Measurements from ENCODE around the gene RAP1GAP. TPM values are rescaled to one million over a fixed set of nuclear protein-coding genes. Genes with fewer than 3 reads are reported as not detected.

The RAP1GAP gene
- total RNA-seq, 2 experiments from 2014 or later: 0.37 to 0.69 TPM

DNA sequence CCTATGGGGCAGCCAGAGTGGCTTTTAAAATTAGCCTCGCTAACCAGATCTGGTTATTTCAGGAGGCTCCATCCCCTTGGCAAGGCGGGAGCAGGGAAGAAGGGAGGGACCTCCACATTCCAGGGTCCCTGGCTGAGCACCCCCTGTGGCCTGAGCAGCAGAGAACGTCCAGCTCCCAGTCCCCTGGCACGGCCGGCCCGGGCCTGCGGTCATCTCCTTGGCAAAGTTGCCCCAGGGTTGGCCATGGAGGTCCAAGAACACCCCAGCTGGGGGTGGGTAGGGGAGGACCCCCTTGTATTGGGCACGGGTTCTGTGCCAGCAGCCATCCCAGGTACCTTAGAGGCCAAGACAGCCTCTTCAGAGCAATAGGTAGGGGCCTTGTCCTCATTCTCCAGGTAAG, 75.9 kb downstream of the RAP1GAP start:
- H3K36me3 Mint-ChIP-seq: no peaks in the 10 kb centered on the region
- no peak overlapping the region for H3K27ac Mint-ChIP-seq
- H3K9me3 Mint-ChIP-seq: no peaks in the 10 kb centered on the region
- POLR2A ChIA-PET: no interaction called here
- DNase-seq: no peak
- ATAC-seq (ENCODE audit: low read depth): no peak
- no peak overlapping the region for H3K4me3 Mint-ChIP-seq
- H3K27me3 Mint-ChIP-seq: peaks cover 16% of the 10 kb centered on the region
- no peaks in the 10 kb centered on the region for H3K4me1 Mint-ChIP-seq

DNA sequence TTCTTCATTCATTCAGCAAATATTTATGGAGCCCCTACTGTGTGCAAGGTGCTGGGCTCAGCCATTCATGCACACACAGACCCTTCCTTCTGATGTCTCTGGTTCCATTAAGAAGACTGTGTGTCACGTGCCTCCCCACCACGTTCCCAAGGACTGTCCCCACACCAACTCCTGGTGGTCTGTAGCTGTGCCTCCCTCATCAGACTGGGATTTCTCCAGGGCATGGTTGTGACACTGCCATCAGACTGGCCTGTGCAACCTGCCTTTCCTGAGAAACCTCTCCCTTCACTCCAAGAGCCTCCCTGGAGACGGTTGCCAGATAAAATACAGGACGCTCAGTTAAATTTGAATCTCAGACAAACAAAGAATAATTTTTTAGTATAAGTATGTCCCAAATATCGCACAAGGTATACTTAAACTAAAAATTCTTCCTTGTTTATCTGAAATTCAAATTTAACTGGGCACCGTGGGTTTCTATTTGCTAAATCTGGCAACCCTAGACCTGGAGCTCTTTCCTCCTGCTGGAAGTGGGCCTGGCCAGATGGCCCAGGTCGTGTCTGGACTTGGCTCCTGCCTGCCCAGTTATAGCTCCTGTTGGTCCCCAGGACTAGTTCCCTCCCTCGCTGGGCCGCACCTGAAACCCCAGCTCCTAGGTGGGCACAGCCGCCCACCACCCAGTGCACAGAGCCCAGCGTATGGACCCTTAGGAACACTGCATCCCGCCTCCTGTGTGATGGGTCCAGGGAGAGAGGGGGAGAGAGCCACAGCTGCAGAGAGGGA, 76.9 kb downstream of the RAP1GAP start:
- no peak overlapping the region for H3K4me3 Mint-ChIP-seq
- peaks cover 16% of the 10 kb centered on the region for H3K27me3 Mint-ChIP-seq
- DNase-seq (no peak), ATAC-seq (ENCODE audit: low read depth) (no peak)
- no peaks in the 10 kb centered on the region for H3K36me3 Mint-ChIP-seq
- no peaks in the 10 kb centered on the region for H3K4me1 Mint-ChIP-seq
- H3K27ac Mint-ChIP-seq: no peak overlapping the region
- H3K9me3 Mint-ChIP-seq: no peaks in the 10 kb centered on the region
- POLR2A ChIA-PET: no interaction called here

DNA sequence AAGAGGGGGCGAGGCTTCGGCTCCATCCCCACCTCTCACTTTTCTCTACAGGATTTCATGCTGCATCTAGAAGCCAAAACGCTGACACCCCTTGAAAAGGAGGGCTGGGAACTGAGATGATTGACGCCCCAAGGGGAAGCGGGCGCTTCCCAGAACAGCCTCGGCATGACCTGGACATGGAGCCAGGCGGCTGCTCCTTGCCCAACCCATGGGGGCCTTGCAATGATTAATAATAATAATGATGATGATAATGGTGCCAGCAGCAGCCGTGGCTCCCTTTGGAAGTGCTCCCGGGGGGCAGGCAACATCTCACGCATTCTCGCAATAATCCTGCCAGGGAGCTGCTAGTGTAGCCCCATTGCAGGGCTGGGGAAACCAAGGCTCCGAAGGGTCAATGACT, 78.2 kb downstream of the RAP1GAP start:
- Mint-ChIP-seq H3K4me3 (no peak overlapping the region), H3K9me3 (no peaks in the 10 kb centered on the region), H3K27ac (no peak overlapping the region), H3K27me3 (peaks cover 16% of the 10 kb centered on the region), H3K36me3 (no peaks in the 10 kb centered on the region), H3K4me1 (no peaks in the 10 kb centered on the region)
- ATAC-seq (ENCODE audit: low read depth): no peak
- POLR2A ChIA-PET: no interaction called here
- DNase-seq: no peak

DNA sequence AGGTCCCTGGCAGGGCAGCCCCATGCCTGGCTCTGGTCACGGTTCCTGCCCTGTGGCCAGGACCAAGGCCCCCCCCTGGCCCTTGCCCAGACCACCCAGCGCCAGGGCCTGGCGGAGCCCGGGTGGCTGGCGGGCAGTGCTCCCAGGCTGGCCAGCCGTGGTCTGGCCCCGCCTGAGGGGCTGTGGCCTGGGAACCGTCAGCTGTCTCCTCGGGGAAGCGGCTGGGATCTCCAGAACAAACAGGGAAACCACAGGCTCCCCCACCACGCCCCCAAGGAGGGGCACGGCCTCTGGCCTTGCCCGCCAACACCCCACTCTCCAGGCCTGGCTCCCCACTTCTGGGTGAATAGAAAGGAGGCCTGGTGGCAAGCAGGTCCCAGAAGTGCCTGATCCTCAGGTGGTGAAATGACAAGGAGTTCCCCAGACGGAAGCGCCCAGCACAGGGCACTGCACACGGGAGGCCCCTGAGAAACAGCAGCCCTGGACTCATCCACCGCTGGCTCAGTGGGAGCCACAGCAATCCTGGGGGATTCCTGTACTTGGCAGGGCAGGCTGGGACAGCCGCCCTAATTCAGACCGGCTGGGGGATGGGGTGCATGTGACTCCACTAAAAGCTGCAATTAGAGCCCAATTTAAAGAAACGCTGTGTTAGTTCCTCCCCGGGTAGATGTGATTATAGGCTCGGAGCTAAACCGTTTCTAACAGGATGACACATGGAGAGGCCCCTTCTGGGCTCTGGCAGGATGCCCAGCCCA, 78.9 kb downstream of the RAP1GAP start:
- Mint-ChIP-seq H3K4me1 (no peaks in the 10 kb centered on the region), H3K27me3 (peaks cover 16% of the 10 kb centered on the region), H3K36me3 (no peaks in the 10 kb centered on the region), H3K27ac (no peak overlapping the region), H3K9me3 (no peaks in the 10 kb centered on the region), H3K4me3 (no peak overlapping the region)
- POLR2A ChIA-PET: no interaction called here
- DNase-seq (no peak), ATAC-seq (ENCODE audit: low read depth) (no peak)

DNA sequence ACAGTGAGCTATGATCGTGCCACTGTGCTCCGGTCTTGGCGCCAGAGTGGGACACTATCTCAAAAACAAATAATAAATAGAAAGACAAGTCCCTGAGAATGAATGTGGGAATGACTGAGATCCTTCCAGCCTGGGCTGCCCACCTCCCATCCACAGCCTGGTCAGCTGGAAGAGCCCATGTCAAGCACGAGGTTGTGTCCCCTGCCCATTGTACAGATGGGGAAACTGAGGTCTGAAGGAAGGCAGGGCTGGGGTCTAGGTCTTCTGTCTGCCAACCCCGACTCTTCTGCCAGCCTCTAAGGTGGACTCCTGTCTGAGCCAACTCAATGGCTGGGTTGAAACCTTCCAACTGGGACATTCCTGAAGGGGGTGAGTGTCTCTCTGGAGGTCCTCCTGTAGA, 79.5 kb downstream of the RAP1GAP start:
- H3K4me3 Mint-ChIP-seq: no peak overlapping the region
- ATAC-seq (ENCODE audit: low read depth) (no peak), DNase-seq (no peak)
- no peak overlapping the region for H3K27ac Mint-ChIP-seq
- H3K4me1 Mint-ChIP-seq: no peaks in the 10 kb centered on the region
- no peaks in the 10 kb centered on the region for H3K36me3 Mint-ChIP-seq
- no peaks in the 10 kb centered on the region for H3K9me3 Mint-ChIP-seq
- H3K27me3 Mint-ChIP-seq: peaks cover 18% of the 10 kb centered on the region
- POLR2A ChIA-PET: no interaction called here

DNA sequence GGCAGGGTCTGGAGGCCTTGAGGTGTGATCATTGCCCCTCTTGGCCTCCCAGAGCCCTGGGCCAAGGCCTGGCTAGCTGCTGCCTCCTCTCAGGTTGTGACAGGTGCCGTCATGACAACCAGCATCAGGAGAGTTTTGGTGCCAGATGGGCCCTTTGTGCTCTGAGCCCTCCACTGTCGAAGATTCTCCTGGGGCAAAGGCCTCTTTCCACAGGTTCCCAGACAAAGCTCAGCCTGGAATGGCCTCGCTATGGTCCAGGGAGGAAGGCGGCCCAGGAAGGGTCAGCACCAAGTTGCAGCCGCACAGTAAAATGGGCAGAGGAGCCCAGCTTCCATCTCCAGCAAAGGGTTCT, 81.6 kb downstream of the RAP1GAP start:
- peaks cover 18% of the 10 kb centered on the region for H3K27me3 Mint-ChIP-seq
- no peak overlapping the region for H3K27ac Mint-ChIP-seq
- no peak for ATAC-seq (ENCODE audit: low read depth)
- H3K4me1 Mint-ChIP-seq: no peaks in the 10 kb centered on the region
- no peaks in the 10 kb centered on the region for H3K9me3 Mint-ChIP-seq
- DNase-seq: no peak
- no peak overlapping the region for H3K4me3 Mint-ChIP-seq
- POLR2A ChIA-PET: no interaction called here
- H3K36me3 Mint-ChIP-seq: no peaks in the 10 kb centered on the region

DNA sequence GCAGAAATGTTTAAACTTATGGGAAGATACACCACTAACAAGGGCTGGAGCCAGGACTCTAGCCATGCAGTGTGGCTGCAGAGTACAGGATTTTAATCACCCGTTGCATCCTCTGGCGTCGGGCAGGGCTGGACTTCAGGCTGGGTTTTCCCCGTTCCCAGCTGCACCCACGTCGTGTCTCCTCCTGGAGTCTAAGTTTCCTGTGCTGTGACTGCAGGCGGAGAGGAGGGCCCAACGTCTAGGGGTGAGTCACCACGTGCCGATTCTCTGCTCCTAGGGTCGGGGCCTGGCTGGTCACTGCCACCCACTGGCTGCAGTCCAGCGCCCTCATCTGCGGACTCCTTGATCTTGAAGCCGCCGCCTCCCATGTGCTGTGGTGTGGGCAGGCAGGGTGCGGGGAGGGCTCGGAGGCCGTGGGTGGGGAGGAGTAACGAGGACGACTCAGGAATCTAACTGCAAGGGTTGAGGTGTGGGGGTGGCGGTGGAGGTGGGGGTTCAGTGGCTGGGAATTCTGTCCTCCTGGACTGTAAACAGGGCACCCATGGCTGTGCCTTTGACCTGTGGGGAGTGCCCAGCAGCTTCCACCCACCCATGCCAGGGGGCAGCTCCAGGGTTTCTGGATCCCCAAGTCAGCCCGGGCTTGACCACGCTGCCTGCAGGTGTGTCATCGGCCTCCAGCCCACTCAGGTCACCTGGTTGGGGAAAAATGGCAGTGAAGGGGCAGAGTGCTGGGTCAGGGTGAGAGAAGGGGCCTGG, 82.1 kb downstream of the RAP1GAP start:
- H3K4me1 Mint-ChIP-seq: no peaks in the 10 kb centered on the region
- ATAC-seq (ENCODE audit: low read depth): no peak
- H3K9me3 Mint-ChIP-seq: no peaks in the 10 kb centered on the region
- POLR2A ChIA-PET: no interaction called here
- no peak for DNase-seq
- no peaks in the 10 kb centered on the region for H3K36me3 Mint-ChIP-seq
- peaks cover 18% of the 10 kb centered on the region for H3K27me3 Mint-ChIP-seq
- no peak overlapping the region for H3K27ac Mint-ChIP-seq
- H3K4me3 Mint-ChIP-seq: no peak overlapping the region

DNA sequence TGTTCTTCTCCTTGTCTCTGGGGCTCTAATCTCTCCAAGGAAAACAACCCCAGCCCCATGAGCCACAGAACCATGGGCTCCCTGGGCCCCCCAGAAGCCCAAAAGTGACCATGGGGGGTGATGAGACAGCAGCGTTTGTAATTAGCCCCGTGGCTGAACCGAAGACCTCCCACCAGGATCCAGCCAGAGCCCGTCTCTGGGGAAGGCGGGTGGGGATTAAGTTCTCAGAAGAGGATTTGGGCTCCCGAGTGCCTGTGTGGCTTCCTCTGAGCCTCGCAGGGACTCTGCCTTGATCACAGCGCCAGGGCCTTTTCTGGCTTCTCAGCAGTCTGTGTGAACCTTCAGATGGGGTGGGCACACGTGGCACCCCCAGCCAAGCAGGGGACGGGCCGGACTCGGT, 82.9 kb downstream of the RAP1GAP start:
- DNase-seq (no peak), ATAC-seq (ENCODE audit: low read depth) (no peak)
- Mint-ChIP-seq H3K4me3 (no peak overlapping the region), H3K36me3 (no peaks in the 10 kb centered on the region), H3K27ac (no peak overlapping the region), H3K4me1 (no peaks in the 10 kb centered on the region), H3K9me3 (no peaks in the 10 kb centered on the region), H3K27me3 (peaks cover 15% of the 10 kb centered on the region)
- POLR2A ChIA-PET: no interaction called here

DNA sequence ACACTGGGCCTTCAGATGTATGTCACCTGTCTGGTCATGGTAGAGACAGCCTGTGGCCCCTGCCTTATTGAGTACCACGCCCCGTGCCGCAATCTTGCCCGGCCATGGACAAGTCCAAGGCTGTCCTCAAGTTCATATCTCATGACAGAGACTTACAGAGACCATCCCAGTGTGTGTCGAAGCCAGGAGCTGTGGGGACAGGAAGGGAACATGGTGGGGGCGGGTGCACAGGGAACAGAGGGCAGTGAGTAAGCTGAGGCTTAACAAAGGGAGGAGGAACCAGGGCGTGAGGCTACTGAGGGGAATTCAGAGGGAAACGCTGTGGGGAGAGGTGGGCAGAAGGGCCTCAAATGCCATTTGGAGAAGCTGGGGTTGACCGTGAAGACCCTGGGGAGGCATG, 84.1 kb downstream of the RAP1GAP start:
- no peaks in the 10 kb centered on the region for H3K4me1 Mint-ChIP-seq
- no peaks in the 10 kb centered on the region for H3K36me3 Mint-ChIP-seq
- ATAC-seq (ENCODE audit: low read depth) (no peak), DNase-seq (no peak)
- peaks cover 7% of the 10 kb centered on the region for H3K27me3 Mint-ChIP-seq
- POLR2A ChIA-PET: no interaction called here
- H3K9me3 Mint-ChIP-seq: no peaks in the 10 kb centered on the region
- no peak overlapping the region for H3K27ac Mint-ChIP-seq
- H3K4me3 Mint-ChIP-seq: no peak overlapping the region

DNA sequence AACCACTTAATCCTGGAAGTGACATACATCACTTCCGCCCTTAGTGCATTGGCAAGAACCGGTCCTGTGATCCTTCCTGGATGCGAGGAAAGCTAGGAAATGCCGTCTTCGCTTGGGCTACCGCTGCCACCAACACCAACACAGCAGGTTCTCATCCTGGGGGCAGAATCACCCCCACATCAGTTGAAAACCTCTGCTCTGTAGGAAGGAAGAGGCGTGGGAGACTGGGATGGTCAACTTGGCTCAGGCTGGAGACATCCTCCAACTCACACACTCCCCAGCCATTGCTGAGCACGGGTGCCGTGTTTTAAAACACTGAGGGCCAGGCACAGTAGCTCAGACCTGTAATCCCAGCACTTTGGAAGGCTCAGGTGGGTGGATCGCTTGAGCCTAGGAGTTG, 85.1 kb downstream of the RAP1GAP start:
- H3K36me3 Mint-ChIP-seq: no peaks in the 10 kb centered on the region
- DNase-seq (no peak), ATAC-seq (ENCODE audit: low read depth) (no peak)
- POLR2A ChIA-PET: no interaction called here
- no peaks in the 10 kb centered on the region for H3K9me3 Mint-ChIP-seq
- H3K4me3 Mint-ChIP-seq: no peak overlapping the region
- H3K27ac Mint-ChIP-seq: no peak overlapping the region
- no peaks in the 10 kb centered on the region for H3K4me1 Mint-ChIP-seq
- peaks cover 7% of the 10 kb centered on the region for H3K27me3 Mint-ChIP-seq

DNA sequence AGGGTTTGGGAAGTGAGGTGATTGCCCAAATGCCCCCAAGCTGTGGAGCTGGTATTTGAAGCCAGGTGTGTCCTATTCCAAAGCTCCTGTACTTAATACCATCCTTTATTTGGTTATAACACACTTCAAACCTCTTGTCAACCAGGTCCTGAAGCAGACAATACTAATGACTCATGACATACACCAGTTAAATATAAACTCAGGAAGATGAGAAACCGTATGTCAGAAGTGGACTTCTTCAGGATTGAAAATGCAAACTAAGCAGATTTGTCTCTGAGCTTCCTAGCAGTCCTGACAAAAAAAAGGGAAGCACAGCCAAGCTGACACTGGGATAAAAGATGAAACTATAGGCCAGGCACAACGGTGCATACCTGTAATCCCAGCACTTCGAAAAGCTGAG, 89.4 kb downstream of the RAP1GAP start:
- Mint-ChIP-seq H3K4me1 (no peaks in the 10 kb centered on the region), H3K9me3 (no peaks in the 10 kb centered on the region), H3K27ac (no peak overlapping the region), H3K27me3 (peaks cover 2% of the 10 kb centered on the region), H3K36me3 (no peaks in the 10 kb centered on the region), H3K4me3 (no peak overlapping the region)
- POLR2A ChIA-PET: no interaction called here
- DNase-seq (no peak), ATAC-seq (ENCODE audit: low read depth) (no peak)

DNA sequence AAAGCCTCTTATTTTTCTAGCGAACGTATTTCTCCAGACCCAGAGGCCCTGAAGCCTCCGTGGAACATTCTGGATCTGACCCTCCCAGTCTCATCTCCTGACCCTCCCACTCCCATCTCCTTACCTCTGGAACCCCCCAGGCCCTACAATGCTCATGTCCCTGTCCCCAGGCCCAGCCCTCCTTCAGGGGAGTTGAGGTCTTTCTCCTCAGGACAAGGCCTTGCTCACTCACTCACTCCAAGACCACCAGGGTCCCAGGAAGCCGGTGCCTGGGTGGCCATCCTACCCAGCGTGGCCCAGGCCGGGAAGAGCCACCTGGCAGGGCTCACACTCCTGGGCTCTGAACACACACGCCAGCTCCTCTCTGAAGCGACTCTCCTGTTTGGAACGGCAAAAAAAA, 91.2 kb downstream of the RAP1GAP start:
- peaks cover 14% of the 10 kb centered on the region for H3K27me3 Mint-ChIP-seq
- no peak for DNase-seq
- H3K36me3 Mint-ChIP-seq: no peaks in the 10 kb centered on the region
- no peak overlapping the region for H3K4me3 Mint-ChIP-seq
- no peak for ATAC-seq (ENCODE audit: low read depth)
- no peak overlapping the region for H3K27ac Mint-ChIP-seq
- POLR2A ChIA-PET: no interaction called here
- no peaks in the 10 kb centered on the region for H3K4me1 Mint-ChIP-seq
- no peaks in the 10 kb centered on the region for H3K9me3 Mint-ChIP-seq

DNA sequence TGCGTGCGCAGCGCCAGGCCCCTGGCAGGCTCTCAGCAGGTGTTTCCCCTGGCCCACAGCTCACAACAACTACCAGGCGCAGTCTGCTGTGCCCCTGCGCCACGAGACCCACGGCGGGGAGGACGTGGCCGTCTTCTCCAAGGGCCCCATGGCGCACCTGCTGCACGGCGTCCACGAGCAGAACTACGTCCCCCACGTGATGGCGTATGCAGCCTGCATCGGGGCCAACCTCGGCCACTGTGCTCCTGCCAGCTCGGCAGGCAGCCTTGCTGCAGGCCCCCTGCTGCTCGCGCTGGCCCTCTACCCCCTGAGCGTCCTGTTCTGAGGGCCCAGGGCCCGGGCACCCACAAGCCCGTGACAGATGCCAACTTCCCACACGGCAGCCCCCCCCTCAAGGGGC, 91.8 kb downstream of the RAP1GAP start:
- POLR2A ChIA-PET: interaction anchor here (0.6 kb wide), 1 partner anchor 178 kb away, joined by 3 read pairs; no protein-coding TSS in a partner anchor
- ATAC-seq (ENCODE audit: low read depth) (no peak), DNase-seq (no peak)
- peaks cover 16% of the 10 kb centered on the region for H3K27me3 Mint-ChIP-seq
- no peaks in the 10 kb centered on the region for H3K9me3 Mint-ChIP-seq
- no peak overlapping the region for H3K27ac Mint-ChIP-seq
- H3K4me3 Mint-ChIP-seq: no peak overlapping the region
- H3K4me1 Mint-ChIP-seq: no peaks in the 10 kb centered on the region
- no peaks in the 10 kb centered on the region for H3K36me3 Mint-ChIP-seq

DNA sequence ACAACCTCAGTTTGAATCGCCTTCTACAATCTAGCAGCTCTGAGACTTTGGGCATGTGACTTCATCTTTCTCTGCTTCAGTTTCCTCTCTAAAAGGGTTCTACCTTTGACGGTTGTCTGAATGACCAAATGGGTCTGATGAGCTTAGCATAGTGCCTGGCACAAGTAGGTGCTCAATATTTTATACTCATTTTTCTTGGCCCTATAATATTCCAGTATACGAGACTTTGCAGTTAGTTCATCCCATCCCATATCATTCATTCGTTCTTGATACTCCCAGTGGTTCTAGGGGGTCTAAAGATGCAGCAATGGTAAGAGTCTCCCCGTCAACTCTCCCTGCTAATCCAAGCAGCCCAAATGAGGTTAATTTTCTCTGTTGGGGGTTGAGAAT, 92.4 kb downstream of the RAP1GAP start:
- H3K36me3 Mint-ChIP-seq: no peaks in the 10 kb centered on the region
- POLR2A ChIA-PET: interaction anchor here (0.6 kb wide), 1 partner anchor 177 kb away, joined by 3 read pairs; no protein-coding TSS in a partner anchor
- H3K9me3 Mint-ChIP-seq: no peaks in the 10 kb centered on the region
- ATAC-seq (ENCODE audit: low read depth) (no peak), DNase-seq (no peak)
- peaks cover 16% of the 10 kb centered on the region for H3K27me3 Mint-ChIP-seq
- H3K4me1 Mint-ChIP-seq: no peaks in the 10 kb centered on the region
- no peak overlapping the region for H3K27ac Mint-ChIP-seq
- no peak overlapping the region for H3K4me3 Mint-ChIP-seq
